Uterus (tissue), 2 donors: ENCODE measurements around the gene FYN.

ENCODE experiments used
- CTCF ChIP-seq, 4 experiments: fragments of 200-600 bp in 2 of 4; fragments of 450-650 bp in 2 of 4; sonication (generic) in 2 of 4; IDR thresholded peaks; one replicate each; pipeline ENCODE4 v1.5.1; 2016 to 2019; ENCODE audit warnings: antibody characterized with exemption in 4 of 4, mild to moderate bottlenecking in 2 of 4, moderate library complexity in 1 of 4
- POLR2A ChIP-seq, 2 donors: fragments of 450-650 bp; IDR thresholded peaks; one replicate each; pipeline ENCODE4 v1.6.1; 2016; ENCODE audit warnings: antibody characterized with exemption in 2 of 2, mild to moderate bottlenecking in 1 of 2, moderate library complexity in 1 of 2

DNA sequence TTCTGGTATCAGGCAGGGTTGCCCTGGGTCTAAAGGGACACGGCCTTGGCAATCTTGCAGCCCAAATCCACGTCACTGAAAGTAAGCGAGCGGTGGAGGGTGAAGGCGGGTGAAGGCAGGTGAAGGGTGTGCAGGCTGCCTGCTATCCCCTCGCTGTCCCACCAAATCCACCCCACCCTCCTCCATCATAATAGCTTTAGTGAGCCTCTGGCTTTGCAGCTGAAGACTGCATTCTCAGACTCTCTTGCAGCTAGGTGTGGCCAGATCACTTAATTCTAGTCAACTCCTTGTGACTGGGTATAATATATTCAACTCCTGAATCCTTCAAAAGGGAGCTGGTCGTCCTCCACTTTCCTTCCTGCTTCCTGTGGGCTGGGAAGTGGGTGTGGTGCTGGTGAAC is 140.9 kb downstream of the FYN start:
- TF ChIP-seq CTCF (IDR thresholded peaks at IDR 0.05): no peak
- TF ChIP-seq POLR2A (IDR thresholded peaks at IDR 0.05): no peak
